WTC11 (cell line): Measurements from ENCODE around the gene COL2A1. TPM values are rescaled to one million over a fixed set of nuclear protein-coding genes. Genes with fewer than 3 reads are reported as not detected.
A peak's percentile ranks its signal among the peaks of the same experiment; 100 is the strongest.

Experiments used
- ATAC-seq: fragments of 200-7000 bp; cut with Tn5 transposase; 2 replicates; pipeline ENCODE4 v1.10.0; 2021; ENCODE audit warnings: mild to moderate bottlenecking, moderate library complexity
- CTCF ChIA-PET: fragments of 300-600 bp; sonication (Branson Sonifier 250); formaldehyde crosslinking; loops from one replicate; lab custom pipeline; 2021; ENCODE audit warnings: antibody characterized with exemption; lab: Charles Lee
- POLR2A ChIA-PET: fragments of 350-600 bp; sonication (Branson Sonifier 250); formaldehyde crosslinking; loops from one replicate; lab custom pipeline; 2021; ENCODE audit warnings: antibody characterized with exemption; lab: Charles Lee
- DNase-seq: peaks from one replicate; pipeline ENCODE4 v3.0.0; 2021; ENCODE audit warnings: low spot score
- H3K27ac Mint-ChIP-seq: 2 replicates; pipeline ENCODE4 v1.8.0; 2021; ENCODE audit warnings: mixed read lengths
- H3K27me3 Mint-ChIP-seq: 2 replicates; pipeline ENCODE4 v1.8.0; 2021; ENCODE audit warnings: low read depth, mild to moderate bottlenecking, moderate library complexity, mixed read lengths
- H3K36me3 Mint-ChIP-seq: 2 replicates; pipeline ENCODE4 v1.8.0; 2021; ENCODE audit warnings: mixed read lengths
- H3K4me1 Mint-ChIP-seq: 2 replicates; pipeline ENCODE4 v1.8.0; 2022; ENCODE audit warnings: mixed read lengths
- H3K4me3 Mint-ChIP-seq: 2 replicates; pipeline ENCODE4 v1.8.0; 2021; ENCODE audit warnings: mild to moderate bottlenecking, moderate library complexity, mixed read lengths
- H3K9me3 Mint-ChIP-seq: 2 replicates; pipeline ENCODE4 v1.8.0; 2021; ENCODE audit warnings: mixed read lengths
- AFF4 ChIP-seq: sonication (generic); formaldehyde crosslinking; IDR thresholded peaks from 2 replicates; pipeline ENCODE4 v1.8.1; 2023; ENCODE audit warnings: mild to moderate bottlenecking, missing genetic modification reagents, borderline replicate concordance
- ATF1 ChIP-seq: sonication (generic); formaldehyde crosslinking; IDR thresholded peaks from 2 replicates; pipeline ENCODE4 v1.8.1; 2023; ENCODE audit warnings: mild to moderate bottlenecking, moderate library complexity, missing genetic modification reagents
- CREB1 ChIP-seq: sonication (generic); formaldehyde crosslinking; IDR thresholded peaks from 2 replicates; pipeline ENCODE4 v1.8.0; 2023; ENCODE audit warnings: mild to moderate bottlenecking, missing genetic modification reagents
- ELF4 ChIP-seq: sonication (generic); formaldehyde crosslinking; IDR thresholded peaks from 2 replicates; pipeline ENCODE4 v1.8.1; 2022; ENCODE audit warnings: low read depth, mild to moderate bottlenecking, moderate library complexity, missing genetic modification reagents
- ETV6 ChIP-seq: sonication (generic); formaldehyde crosslinking; IDR thresholded peaks from 2 replicates; pipeline ENCODE4 v1.8.1; 2022; ENCODE audit warnings: mild to moderate bottlenecking, missing genetic modification reagents
- FOXK1 ChIP-seq: sonication (generic); formaldehyde crosslinking; IDR thresholded peaks from 2 replicates; pipeline ENCODE4 v1.8.0; 2022; ENCODE audit warnings: mild to moderate bottlenecking, moderate library complexity, missing genetic modification reagents
- IRF2 ChIP-seq: sonication (generic); formaldehyde crosslinking; IDR thresholded peaks from 2 replicates; pipeline ENCODE4 v1.8.0; 2022; ENCODE audit warnings: low read depth, missing genetic modification reagents, borderline replicate concordance
- JAZF1 ChIP-seq: fragments of 250-450 bp; sonication (Bioruptor Pico); IDR thresholded peaks from 2 replicates; pipeline ENCODE4 v1.9.0; 2021; ENCODE audit warnings: moderate library complexity, mild to moderate bottlenecking, inconsistent platforms
- MXD4 ChIP-seq: fragments of 250-450 bp; sonication (Bioruptor Pico); IDR thresholded peaks from 2 replicates; pipeline ENCODE4 v1.8.0; 2021; ENCODE audit warnings: mild to moderate bottlenecking, moderate library complexity, borderline replicate concordance
- NFE2L1 ChIP-seq: sonication (generic); formaldehyde crosslinking; IDR thresholded peaks from 2 replicates; pipeline ENCODE4 v1.8.1; 2023; ENCODE audit warnings: missing genetic modification reagents
- NR1H2 ChIP-seq: sonication (generic); formaldehyde crosslinking; IDR thresholded peaks from 2 replicates; pipeline ENCODE4 v1.9.0; 2021; ENCODE audit warnings: mild to moderate bottlenecking, moderate library complexity, missing genetic modification reagents
- NR2C2 ChIP-seq: sonication (generic); formaldehyde crosslinking; IDR thresholded peaks from 2 replicates; pipeline ENCODE4 v1.8.0; 2022; ENCODE audit warnings: mild to moderate bottlenecking, missing genetic modification reagents
- NR3C1 ChIP-seq: sonication (generic); formaldehyde crosslinking; conservative IDR thresholded peaks from 2 replicates; pipeline ENCODE4 v1.8.1; 2023; ENCODE audit warnings: low read depth, mild to moderate bottlenecking, missing genetic modification reagents
- RORB ChIP-seq: fragments of 250-450 bp; sonication (Bioruptor Pico); IDR thresholded peaks from 2 replicates; pipeline ENCODE4 v1.9.0; 2021; ENCODE audit warnings: mild to moderate bottlenecking
- TCF7 ChIP-seq: sonication (generic); formaldehyde crosslinking; IDR thresholded peaks from 2 replicates; pipeline ENCODE4 v1.8.0; 2022; ENCODE audit warnings: mild to moderate bottlenecking, low read depth, missing genetic modification reagents, moderate library complexity
- TP53 ChIP-seq: sonication (generic); formaldehyde crosslinking; IDR thresholded peaks from 2 replicates; pipeline ENCODE4 v1.8.1; 2023; ENCODE audit warnings: mild to moderate bottlenecking, missing genetic modification reagents
- ZNF138 ChIP-seq: sonication (generic); formaldehyde crosslinking; conservative IDR thresholded peaks from 2 replicates; pipeline ENCODE4 v1.8.1; 2022; ENCODE audit warnings: mild to moderate bottlenecking, moderate library complexity, missing genetic modification reagents
- ZNF232 ChIP-seq: sonication (generic); formaldehyde crosslinking; IDR thresholded peaks from 2 replicates; pipeline ENCODE4 v1.8.0; 2022; ENCODE audit warnings: mild to moderate bottlenecking, missing genetic modification reagents
- ZNF317 ChIP-seq: sonication (generic); formaldehyde crosslinking; IDR thresholded peaks from 2 replicates; pipeline ENCODE4 v1.8.1; 2023; ENCODE audit warnings: low read depth, mild to moderate bottlenecking, moderate library complexity, missing genetic modification reagents, borderline replicate concordance
- ZNF416 ChIP-seq: fragments of 250-450 bp; sonication (Bioruptor Pico); IDR thresholded peaks from 2 replicates; pipeline ENCODE4 v1.9.0; 2021; ENCODE audit warnings: mild to moderate bottlenecking, inconsistent platforms
- total RNA-seq: library from RNA; stranded (reverse); gene quantifications from 3 replicates; pipeline ENCODE4 v1.2.3, GENCODE V29; 2021
- TF ChIP-seq, protein P1 (sequence below): sonication (generic); formaldehyde crosslinking; IDR thresholded peaks from 2 replicates; pipeline ENCODE4 v1.8.0; 2022; ENCODE audit warnings: mild to moderate bottlenecking, missing genetic modification reagents
- TF ChIP-seq, protein P2 (sequence below): sonication (generic); formaldehyde crosslinking; IDR thresholded peaks from 2 replicates; pipeline ENCODE4 v1.8.1; 2022; ENCODE audit warnings: missing genetic modification reagents, borderline replicate concordance
- TF ChIP-seq, protein P3 (sequence below): fragments of 250-450 bp; sonication (Bioruptor Pico); IDR thresholded peaks from 2 replicates; pipeline ENCODE4 v1.9.0; 2021; ENCODE audit warnings: mild to moderate bottlenecking
- TF ChIP-seq, protein P4 (sequence below): sonication (generic); formaldehyde crosslinking; IDR thresholded peaks from 2 replicates; pipeline ENCODE4 v1.8.1; 2022; ENCODE audit warnings: mild to moderate bottlenecking, moderate library complexity, missing genetic modification reagents

Gene COL2A1
- total RNA-seq, 1 experiment from 2014 or later = 20.9 TPM

- ATAC-seq = no peak
- Mint-ChIP-seq H3K9me3 (no peaks in the 10 kb centered on the region), H3K27ac (no peak overlapping the region), H3K27me3 (peaks cover 4% of the 10 kb centered on the region), H3K36me3 (no peaks in the 10 kb centered on the region), H3K4me3 (no peak overlapping the region), H3K4me1 (no peaks in the 10 kb centered on the region)
- POLR2A ChIA-PET = no interaction called here
- CTCF ChIA-PET = no interaction called here
- no peak for TF ChIP-seq TP53 (CRISPR knock-in tag)
- no peak for TF ChIP-seq ATF1 (CRISPR knock-in tag)
- TF ChIP-seq, protein P1, sequence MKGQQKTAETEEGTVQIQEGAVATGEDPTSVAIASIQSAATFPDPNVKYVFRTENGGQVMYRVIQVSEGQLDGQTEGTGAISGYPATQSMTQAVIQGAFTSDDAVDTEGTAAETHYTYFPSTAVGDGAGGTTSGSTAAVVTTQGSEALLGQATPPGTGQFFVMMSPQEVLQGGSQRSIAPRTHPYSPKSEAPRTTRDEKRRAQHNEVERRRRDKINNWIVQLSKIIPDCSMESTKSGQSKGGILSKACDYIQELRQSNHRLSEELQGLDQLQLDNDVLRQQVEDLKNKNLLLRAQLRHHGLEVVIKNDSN (CRISPR knock-in tag) = no peak
- no peak for TF ChIP-seq RORB (CRISPR knock-in tag)
- TF ChIP-seq, protein P2, sequence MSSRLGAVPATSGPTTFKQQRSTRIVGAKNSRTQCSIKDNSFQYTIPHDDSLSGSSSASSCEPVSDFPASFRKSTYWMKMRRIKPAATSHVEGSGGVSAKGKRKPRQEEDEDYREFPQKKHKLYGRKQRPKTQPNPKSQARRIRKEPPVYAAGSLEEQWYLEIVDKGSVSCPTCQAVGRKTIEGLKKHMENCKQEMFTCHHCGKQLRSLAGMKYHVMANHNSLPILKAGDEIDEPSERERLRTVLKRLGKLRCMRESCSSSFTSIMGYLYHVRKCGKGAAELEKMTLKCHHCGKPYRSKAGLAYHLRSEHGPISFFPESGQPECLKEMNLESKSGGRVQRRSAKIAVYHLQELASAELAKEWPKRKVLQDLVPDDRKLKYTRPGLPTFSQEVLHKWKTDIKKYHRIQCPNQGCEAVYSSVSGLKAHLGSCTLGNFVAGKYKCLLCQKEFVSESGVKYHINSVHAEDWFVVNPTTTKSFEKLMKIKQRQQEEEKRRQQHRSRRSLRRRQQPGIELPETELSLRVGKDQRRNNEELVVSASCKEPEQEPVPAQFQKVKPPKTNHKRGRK (CRISPR knock-in tag) = no peak
- no peak for TF ChIP-seq ETV6 (CRISPR knock-in tag)
- TF ChIP-seq NR2C2 (CRISPR knock-in tag) = no peak
- no peak for TF ChIP-seq CREB1
- no peak for TF ChIP-seq ZNF416 (CRISPR knock-in tag)
- no peak for TF ChIP-seq TCF7 (CRISPR knock-in tag)
- TF ChIP-seq NFE2L1 (CRISPR knock-in tag) = no peak
- no peak for TF ChIP-seq ZNF138 (CRISPR knock-in tag)
- DNase-seq = no peak
Observed at GRCh38 chr12:47972895-47973294, 31.4 kb downstream of the COL2A1 start.

GRCh38 chr12:47970843-47971242, 33.4 kb downstream of the COL2A1 start:
- Mint-ChIP-seq H3K9me3 (no peaks in the 10 kb centered on the region), H3K27me3 (peaks cover 6% of the 10 kb centered on the region), H3K27ac (no peak overlapping the region), H3K4me3 (no peak overlapping the region), H3K4me1 (no peaks in the 10 kb centered on the region), H3K36me3 (peaks cover 3% of the 10 kb centered on the region)
- CTCF ChIA-PET = interaction anchor here (1.0 to 2.0 kb wide), 2 partner anchors 21 to 66 kb away, joined by 6 to 8 read pairs; partner anchors contain the start of gene VDR
- POLR2A ChIA-PET = interaction anchor here (1.0 to 1.3 kb wide), 2 partner anchors 31 to 55 kb away, joined by 3 read pairs; no protein-coding TSS in a partner anchor
- DNase-seq (no peak), ATAC-seq (peak; percentile 36; the same call in 1 of the 2 replicates)
- TF ChIP-seq IRF2 (CRISPR knock-in tag) (no peak), NR3C1 (CRISPR knock-in tag) (no peak), ELF4 (CRISPR knock-in tag) (no peak)

GRCh38 chr12:47969845-47970244, 34.4 kb downstream of the COL2A1 start:
- CTCF ChIA-PET = interaction anchor here (1.3 to 2.0 kb wide), 2 partner anchors 21 to 65 kb away, joined by 7 to 8 read pairs; partner anchors contain the start of gene VDR
- POLR2A ChIA-PET = no interaction called here
- no peak for DNase-seq
- TF ChIP-seq, protein P3, sequence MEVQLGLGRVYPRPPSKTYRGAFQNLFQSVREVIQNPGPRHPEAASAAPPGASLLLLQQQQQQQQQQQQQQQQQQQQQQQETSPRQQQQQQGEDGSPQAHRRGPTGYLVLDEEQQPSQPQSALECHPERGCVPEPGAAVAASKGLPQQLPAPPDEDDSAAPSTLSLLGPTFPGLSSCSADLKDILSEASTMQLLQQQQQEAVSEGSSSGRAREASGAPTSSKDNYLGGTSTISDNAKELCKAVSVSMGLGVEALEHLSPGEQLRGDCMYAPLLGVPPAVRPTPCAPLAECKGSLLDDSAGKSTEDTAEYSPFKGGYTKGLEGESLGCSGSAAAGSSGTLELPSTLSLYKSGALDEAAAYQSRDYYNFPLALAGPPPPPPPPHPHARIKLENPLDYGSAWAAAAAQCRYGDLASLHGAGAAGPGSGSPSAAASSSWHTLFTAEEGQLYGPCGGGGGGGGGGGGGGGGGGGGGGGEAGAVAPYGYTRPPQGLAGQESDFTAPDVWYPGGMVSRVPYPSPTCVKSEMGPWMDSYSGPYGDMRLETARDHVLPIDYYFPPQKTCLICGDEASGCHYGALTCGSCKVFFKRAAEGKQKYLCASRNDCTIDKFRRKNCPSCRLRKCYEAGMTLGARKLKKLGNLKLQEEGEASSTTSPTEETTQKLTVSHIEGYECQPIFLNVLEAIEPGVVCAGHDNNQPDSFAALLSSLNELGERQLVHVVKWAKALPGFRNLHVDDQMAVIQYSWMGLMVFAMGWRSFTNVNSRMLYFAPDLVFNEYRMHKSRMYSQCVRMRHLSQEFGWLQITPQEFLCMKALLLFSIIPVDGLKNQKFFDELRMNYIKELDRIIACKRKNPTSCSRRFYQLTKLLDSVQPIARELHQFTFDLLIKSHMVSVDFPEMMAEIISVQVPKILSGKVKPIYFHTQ (CRISPR knock-in tag) = no peak
- TF ChIP-seq MXD4 (CRISPR knock-in tag) = no peak
- no peak for TF ChIP-seq NR1H2 (CRISPR knock-in tag)
- no peak for TF ChIP-seq FOXK1
- no peak for TF ChIP-seq AFF4
- TF ChIP-seq JAZF1 (CRISPR knock-in tag) = no peak
- no peak for TF ChIP-seq ZNF317 (CRISPR knock-in tag)
- no peak for TF ChIP-seq ZNF232 (CRISPR knock-in tag)
- TF ChIP-seq, protein P4, sequence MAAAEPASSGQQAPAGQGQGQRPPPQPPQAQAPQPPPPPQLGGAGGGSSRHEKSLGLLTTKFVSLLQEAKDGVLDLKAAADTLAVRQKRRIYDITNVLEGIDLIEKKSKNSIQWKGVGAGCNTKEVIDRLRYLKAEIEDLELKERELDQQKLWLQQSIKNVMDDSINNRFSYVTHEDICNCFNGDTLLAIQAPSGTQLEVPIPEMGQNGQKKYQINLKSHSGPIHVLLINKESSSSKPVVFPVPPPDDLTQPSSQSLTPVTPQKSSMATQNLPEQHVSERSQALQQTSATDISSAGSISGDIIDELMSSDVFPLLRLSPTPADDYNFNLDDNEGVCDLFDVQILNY (CRISPR knock-in tag) = no peak
- Mint-ChIP-seq H3K27ac (no peak overlapping the region), H3K27me3 (peaks cover 16% of the 10 kb centered on the region), H3K36me3 (peaks cover 6% of the 10 kb centered on the region), H3K4me1 (0 out of 2 replicates have a peak, but pooled peaks cover 3% of the 10 kb centered on the region), H3K4me3 (no peak overlapping the region), H3K9me3 (no peaks in the 10 kb centered on the region)
- no peak for ATAC-seq
